Type B pancreatic cell (in vitro differentiated cells): ENCODE measurements around the gene CARM1. TPM values are rescaled to one million over a fixed set of nuclear protein-coding genes. Genes with fewer than 3 reads are reported as not detected.
A peak's percentile ranks its signal among the peaks of the same experiment; 100 is the strongest.
"Not testable (repeated sequence)": the region's sequence is repeated elsewhere in the genome, so short reads cannot be mapped to it uniquely, and the experiment has no call there.

Experiments
- DNase-seq: peaks from one replicate; pipeline ENCODE4 v3.0.0; 2021; ENCODE audit warnings: mixed read lengths; ENCODE audit not compliant: unreplicated experiment; ENCODE audit errors: extremely low spot score
- H3K27ac Mint-ChIP-seq: 2 replicates; pipeline ENCODE4 v1.8.0; 2021; ENCODE audit warnings: mild to moderate bottlenecking, mixed read lengths
- H3K27me3 Mint-ChIP-seq: 2 replicates; pipeline ENCODE4 v1.8.0; 2021; ENCODE audit warnings: mixed read lengths
- H3K36me3 Mint-ChIP-seq: 2 replicates; pipeline ENCODE4 v1.8.0; 2021; ENCODE audit warnings: mixed read lengths
- H3K4me1 Mint-ChIP-seq: one replicate; pipeline ENCODE4 v1.8.0; 2021; ENCODE audit warnings: mixed read lengths; ENCODE audit not compliant: unreplicated experiment
- H3K4me3 Mint-ChIP-seq: 2 replicates; pipeline ENCODE4 v1.8.0; 2021; ENCODE audit warnings: mild to moderate bottlenecking, mixed read lengths
- H3K9me3 Mint-ChIP-seq: 2 replicates; pipeline ENCODE4 v1.8.0; 2021; ENCODE audit warnings: mixed read lengths
- total RNA-seq: library from RNA; stranded (reverse); gene quantifications from 2 replicates; pipeline ENCODE4 v1.2.1, GENCODE V29; 2021; ENCODE audit warnings: low replicate concordance
- TF ChIP-seq, protein P1 (sequence below): fragments of 200-600 bp; sonication (generic); conservative IDR thresholded peaks from 2 replicates; pipeline ENCODE4 v1.5.0; 2021; ENCODE audit warnings: antibody characterized with exemption, mild to moderate bottlenecking

The CARM1 gene
- total RNA-seq, 1 donor from 2014 or later, result 81.9 TPM

DNA sequence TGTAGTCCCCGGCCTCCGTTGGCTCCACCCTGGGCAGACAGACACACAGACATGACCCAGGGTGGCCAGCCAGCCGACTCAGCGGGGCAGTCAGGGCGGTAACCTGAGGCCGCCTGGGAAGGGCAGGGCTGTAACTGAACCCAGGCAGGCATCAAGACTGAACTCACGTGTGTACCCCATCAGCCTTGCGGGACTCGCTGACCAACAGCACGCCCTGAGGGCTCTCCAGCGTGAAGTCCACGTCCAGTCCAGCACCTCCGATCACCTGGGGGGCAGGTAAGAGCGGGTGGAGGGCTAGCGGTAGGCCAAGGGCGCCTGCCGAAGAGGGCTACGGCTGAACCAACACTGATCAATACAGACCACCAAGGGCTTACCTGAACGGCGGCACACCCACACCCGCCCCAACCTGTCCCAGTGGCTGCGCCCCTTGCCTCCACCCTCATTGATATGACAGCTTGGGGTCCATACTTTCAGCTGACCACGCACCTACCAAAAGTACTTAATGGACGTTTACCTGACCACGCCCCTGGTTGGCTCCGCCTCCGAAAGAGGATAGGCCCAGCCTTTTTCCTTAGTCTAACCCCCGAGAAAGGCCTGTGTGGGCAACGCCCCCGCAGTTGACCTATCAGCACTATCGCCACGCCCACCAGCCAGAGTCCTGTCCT lies 36.1 kb upstream of the CARM1 start:
- H3K36me3 Mint-ChIP-seq, result peaks cover 10% of the 10 kb centered on the region
- no peaks in the 10 kb centered on the region for H3K27me3 Mint-ChIP-seq
- peak overlapping the region; percentile 98 for H3K4me3 Mint-ChIP-seq
- no peak for DNase-seq
- H3K4me1 Mint-ChIP-seq, result peaks cover 13% of the 10 kb centered on the region
- peaks cover 10% of the 10 kb centered on the region for H3K9me3 Mint-ChIP-seq
- H3K27ac Mint-ChIP-seq, result peak overlapping the region; percentile 99
- TF ChIP-seq, protein P1, sequence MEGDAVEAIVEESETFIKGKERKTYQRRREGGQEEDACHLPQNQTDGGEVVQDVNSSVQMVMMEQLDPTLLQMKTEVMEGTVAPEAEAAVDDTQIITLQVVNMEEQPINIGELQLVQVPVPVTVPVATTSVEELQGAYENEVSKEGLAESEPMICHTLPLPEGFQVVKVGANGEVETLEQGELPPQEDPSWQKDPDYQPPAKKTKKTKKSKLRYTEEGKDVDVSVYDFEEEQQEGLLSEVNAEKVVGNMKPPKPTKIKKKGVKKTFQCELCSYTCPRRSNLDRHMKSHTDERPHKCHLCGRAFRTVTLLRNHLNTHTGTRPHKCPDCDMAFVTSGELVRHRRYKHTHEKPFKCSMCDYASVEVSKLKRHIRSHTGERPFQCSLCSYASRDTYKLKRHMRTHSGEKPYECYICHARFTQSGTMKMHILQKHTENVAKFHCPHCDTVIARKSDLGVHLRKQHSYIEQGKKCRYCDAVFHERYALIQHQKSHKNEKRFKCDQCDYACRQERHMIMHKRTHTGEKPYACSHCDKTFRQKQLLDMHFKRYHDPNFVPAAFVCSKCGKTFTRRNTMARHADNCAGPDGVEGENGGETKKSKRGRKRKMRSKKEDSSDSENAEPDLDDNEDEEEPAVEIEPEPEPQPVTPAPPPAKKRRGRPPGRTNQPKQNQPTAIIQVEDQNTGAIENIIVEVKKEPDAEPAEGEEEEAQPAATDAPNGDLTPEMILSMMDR, result no peak

DNA sequence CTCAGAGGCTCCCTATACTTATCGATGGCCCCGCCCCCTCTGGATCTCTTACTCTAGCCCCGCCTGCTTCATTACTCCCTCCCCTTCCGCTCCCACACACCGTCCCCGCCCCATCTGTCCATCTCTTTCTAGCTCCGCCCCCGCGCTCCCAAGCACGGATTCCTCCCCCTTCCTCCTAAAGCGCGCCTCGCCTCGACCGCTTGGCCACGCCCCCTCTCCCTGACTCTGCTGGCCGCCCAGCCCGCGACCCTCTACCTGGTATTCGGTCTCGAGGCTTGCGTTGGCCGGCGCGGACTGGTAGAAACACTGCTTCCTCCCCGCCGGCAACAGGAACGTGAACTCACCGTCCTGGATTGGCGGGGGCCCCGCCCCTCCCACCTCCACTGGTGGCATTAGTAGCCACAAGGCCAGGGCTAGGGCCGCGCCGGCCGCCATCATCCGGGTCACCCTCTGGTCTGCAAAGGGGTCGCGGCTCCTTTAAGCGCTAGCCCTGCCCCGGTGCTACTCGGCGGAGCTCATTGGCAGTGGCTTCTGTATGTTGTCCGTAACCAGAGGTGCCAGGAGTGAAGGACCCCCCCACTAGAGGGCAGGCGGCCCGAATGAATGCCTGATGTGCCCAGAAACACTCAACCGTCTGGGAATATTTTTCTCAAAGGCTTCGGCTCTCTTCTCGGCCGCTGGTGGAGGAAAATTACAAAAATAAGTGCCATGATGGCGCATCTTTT lies 35.4 kb upstream of the CARM1 start, which contains the start of gene TMED1:
Gene TMED1 (minus strand): TSS at position 459 of the 725 bp plus-strand sequence. CDS start 21 bp downstream, at position 438.
- peak within 1 kb of the TSS; percentile 99 for H3K27ac Mint-ChIP-seq
- no peaks in the 10 kb centered on the region for H3K27me3 Mint-ChIP-seq
- peaks cover 10% of the 10 kb centered on the region for H3K9me3 Mint-ChIP-seq
- H3K4me1 Mint-ChIP-seq, result peaks cover 13% of the 10 kb centered on the region
- TF ChIP-seq, protein P1, result peak; percentile 43
- DNase-seq, result peak; percentile 97
- peaks cover 10% of the 10 kb centered on the region for H3K36me3 Mint-ChIP-seq
- H3K4me3 Mint-ChIP-seq, result peak within 1 kb of the TSS; percentile 98

DNA sequence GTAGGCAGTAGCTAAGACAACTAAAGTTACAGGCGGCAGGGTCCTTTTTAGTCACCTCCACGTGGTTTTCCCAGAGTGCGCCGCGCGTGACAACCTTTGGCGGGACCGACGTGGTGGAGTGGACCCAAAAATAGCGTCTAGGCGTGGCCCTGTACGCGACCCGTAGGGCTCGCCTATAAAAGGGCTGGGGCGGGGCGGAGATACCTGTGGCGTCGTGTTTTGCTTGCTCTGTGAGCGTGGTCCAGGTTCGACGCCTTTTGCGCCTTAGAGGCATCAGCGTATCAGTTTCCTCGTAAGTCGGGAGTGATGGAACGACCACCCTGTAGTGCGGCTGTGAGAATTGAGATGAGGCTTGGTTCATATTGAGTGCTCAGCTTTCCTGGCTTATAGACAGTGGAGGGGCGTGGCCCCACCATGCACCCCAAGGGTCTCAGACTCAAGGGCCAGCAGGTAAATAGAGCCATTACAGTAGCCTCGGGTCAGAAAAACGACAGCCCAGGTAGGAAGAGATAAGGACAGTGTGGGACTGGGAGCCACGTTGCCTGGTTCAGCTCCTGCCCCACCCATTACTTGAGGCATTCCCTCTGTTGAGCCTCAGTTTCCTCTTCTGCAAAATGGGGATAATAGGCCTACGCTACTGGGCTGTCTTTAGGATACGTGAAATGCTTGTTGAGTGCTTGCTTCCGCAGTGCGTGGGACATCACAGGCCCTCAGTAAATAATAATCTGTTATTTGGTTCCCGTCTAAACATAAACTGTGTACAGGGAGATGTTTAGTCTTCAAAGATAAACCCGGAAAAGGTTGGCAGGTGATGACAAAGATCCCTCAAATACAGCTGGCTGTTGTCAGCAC lies 34.6 kb upstream of the CARM1 start:
- TF ChIP-seq, protein P1, result no peak
- peaks cover 10% of the 10 kb centered on the region for H3K36me3 Mint-ChIP-seq
- H3K4me3 Mint-ChIP-seq, result peak overlapping the region; percentile 98
- H3K27me3 Mint-ChIP-seq, result no peaks in the 10 kb centered on the region
- peak overlapping the region; percentile 99 for H3K27ac Mint-ChIP-seq
- peaks cover 13% of the 10 kb centered on the region for H3K4me1 Mint-ChIP-seq
- DNase-seq, result no peak
- peaks cover 10% of the 10 kb centered on the region for H3K9me3 Mint-ChIP-seq

DNA sequence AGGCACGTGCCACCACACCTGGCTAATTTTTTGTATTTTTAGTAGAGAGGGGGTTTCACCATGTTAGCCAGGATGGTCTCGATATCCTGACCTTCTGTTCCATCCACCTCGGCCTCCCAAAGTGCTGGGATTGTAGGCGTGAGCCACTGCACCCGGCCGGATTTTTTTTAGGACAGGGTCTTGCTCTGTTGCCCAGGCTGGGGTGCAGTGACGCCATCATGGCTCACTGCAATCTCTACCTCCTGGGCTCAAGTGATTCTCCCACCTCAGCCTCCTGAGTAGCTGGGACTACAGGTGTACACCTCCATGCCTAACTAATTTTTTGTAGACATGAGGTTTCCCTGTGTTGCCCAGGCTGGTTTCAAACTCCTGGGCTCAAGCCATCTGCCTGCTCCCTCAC lies 33.7 kb upstream of the CARM1 start:
- H3K27ac Mint-ChIP-seq, H3K36me3 Mint-ChIP-seq, DNase-seq, H3K4me3 Mint-ChIP-seq, H3K9me3 Mint-ChIP-seq, H3K27me3 Mint-ChIP-seq: not testable (repeated sequence)
- peaks cover 13% of the 10 kb centered on the region for H3K4me1 Mint-ChIP-seq

DNA sequence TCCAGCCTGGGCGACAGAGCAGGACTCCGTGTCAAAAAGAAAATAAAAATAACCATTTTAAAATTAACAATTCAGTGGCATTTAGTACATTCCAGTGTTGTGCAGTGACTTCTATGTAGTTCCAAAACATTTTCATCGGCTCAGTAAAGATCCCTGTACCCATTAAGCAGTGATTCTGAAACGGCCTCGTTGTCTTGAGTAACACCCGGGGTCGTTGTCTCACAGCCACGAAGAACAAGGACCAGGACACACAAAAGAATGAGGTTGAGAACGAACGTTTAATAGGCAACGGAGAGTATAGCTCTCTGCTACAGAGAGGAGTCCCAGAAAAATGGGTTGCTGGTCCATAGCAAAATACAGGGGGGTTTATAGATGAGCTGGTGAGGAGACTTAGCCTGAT lies 33.0 kb upstream of the CARM1 start:
- Mint-ChIP-seq H3K36me3 (peaks cover 10% of the 10 kb centered on the region), H3K4me1 (peaks cover 13% of the 10 kb centered on the region), H3K4me3 (no peak overlapping the region), H3K9me3 (peaks cover 10% of the 10 kb centered on the region), H3K27ac (no peak overlapping the region), H3K27me3 (no peaks in the 10 kb centered on the region)
- no peak for DNase-seq
- TF ChIP-seq, protein P1, result no peak
